Type B pancreatic cell (in vitro differentiated cells): ENCODE results near the gene ATF7IP2. TPM values are rescaled to one million over a fixed set of nuclear protein-coding genes. Genes with fewer than 3 reads are reported as not detected.
A peak's percentile ranks its signal among the peaks of the same experiment; 100 is the strongest.
"Not testable (repeated sequence)": the region's sequence is repeated elsewhere in the genome, so short reads cannot be mapped to it uniquely, and the experiment has no call there.

ENCODE experiments used
- DNase-seq: peaks from one replicate; pipeline ENCODE4 v3.0.0; 2021; ENCODE audit warnings: mixed read lengths; ENCODE audit not compliant: unreplicated experiment; ENCODE audit errors: extremely low spot score
- H3K27ac Mint-ChIP-seq: 2 replicates; pipeline ENCODE4 v1.8.0; 2021; ENCODE audit warnings: mild to moderate bottlenecking, mixed read lengths
- H3K27me3 Mint-ChIP-seq: 2 replicates; pipeline ENCODE4 v1.8.0; 2021; ENCODE audit warnings: mixed read lengths
- H3K36me3 Mint-ChIP-seq: 2 replicates; pipeline ENCODE4 v1.8.0; 2021; ENCODE audit warnings: mixed read lengths
- H3K4me1 Mint-ChIP-seq: one replicate; pipeline ENCODE4 v1.8.0; 2021; ENCODE audit warnings: mixed read lengths; ENCODE audit not compliant: unreplicated experiment
- H3K4me3 Mint-ChIP-seq: 2 replicates; pipeline ENCODE4 v1.8.0; 2021; ENCODE audit warnings: mild to moderate bottlenecking, mixed read lengths
- H3K9me3 Mint-ChIP-seq: 2 replicates; pipeline ENCODE4 v1.8.0; 2021; ENCODE audit warnings: mixed read lengths
- CTCF ChIP-seq: fragments of 200-600 bp; sonication (generic); conservative IDR thresholded peaks from 2 replicates; pipeline ENCODE4 v1.5.0; 2021; ENCODE audit warnings: antibody characterized with exemption, mild to moderate bottlenecking
- total RNA-seq: library from RNA; stranded (reverse); gene quantifications from 2 replicates; pipeline ENCODE4 v1.2.1, GENCODE V29; 2021; ENCODE audit warnings: low replicate concordance

Gene ATF7IP2
- total RNA-seq, 1 donor from 2014 or later: 27.5 TPM

GRCh38 chr16:10421596-10421995 is 35.7 kb downstream of the ATF7IP2 start:
- peaks cover 42% of the 10 kb centered on the region for H3K36me3 Mint-ChIP-seq

DNA sequence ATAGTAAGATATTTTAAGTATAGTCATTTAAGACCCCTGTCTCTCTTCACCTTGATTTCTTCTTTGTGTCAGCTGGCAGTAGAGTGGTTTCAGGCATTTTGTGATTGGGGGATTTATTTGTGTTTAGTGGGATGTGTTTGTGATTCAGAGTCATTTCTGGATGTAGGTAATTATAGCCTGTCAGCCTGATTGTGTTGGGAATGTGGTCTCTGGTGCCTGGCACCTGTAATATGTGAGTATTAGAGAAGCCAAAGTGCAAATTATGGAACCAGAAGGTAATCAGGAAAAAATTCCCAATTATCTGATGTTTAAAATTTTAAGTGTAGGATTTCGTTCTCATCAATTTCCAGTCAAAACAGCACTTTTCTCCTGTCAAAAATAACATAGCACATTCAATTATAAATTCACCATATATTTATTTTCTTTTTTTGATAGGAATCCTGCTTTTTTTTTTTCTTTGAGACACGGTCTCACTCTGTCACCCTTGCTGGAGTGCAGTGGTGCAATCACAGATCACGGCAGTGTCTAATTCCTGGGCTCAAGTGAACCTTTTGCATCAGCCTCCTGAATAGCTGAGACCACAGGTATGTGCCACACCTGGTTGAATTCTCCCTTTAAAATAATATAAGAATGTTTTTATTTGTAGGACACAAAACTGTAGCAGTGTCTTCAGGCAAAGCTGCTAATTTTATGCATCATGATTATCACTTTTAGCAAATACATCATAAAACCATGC is 42.7 kb downstream of the ATF7IP2 start:
- no peak for DNase-seq
- Mint-ChIP-seq H3K4me1 (no peaks in the 10 kb centered on the region), H3K27me3 (no peaks in the 10 kb centered on the region), H3K9me3 (no peaks in the 10 kb centered on the region), H3K27ac (peak overlapping the region; percentile 65), H3K36me3 (peaks cover 13% of the 10 kb centered on the region), H3K4me3 (no peak overlapping the region)
- TF ChIP-seq CTCF: no peak

More at GRCh38 chr16:10421596-10421995, 35.7 kb downstream of the ATF7IP2 start:
- Mint-ChIP-seq H3K4me3 (no peak overlapping the region), H3K27ac (no peak overlapping the region), H3K4me1 (no peaks in the 10 kb centered on the region), H3K9me3 (peaks cover 4% of the 10 kb centered on the region), H3K27me3 (no peaks in the 10 kb centered on the region)
- no peak for TF ChIP-seq CTCF
- no peak for DNase-seq

- not testable (repeated sequence) for DNase-seq, H3K4me1 Mint-ChIP-seq
Observed at GRCh38 chr16:10429299-10429969, 43.6 kb downstream of the ATF7IP2 start.

DNA sequence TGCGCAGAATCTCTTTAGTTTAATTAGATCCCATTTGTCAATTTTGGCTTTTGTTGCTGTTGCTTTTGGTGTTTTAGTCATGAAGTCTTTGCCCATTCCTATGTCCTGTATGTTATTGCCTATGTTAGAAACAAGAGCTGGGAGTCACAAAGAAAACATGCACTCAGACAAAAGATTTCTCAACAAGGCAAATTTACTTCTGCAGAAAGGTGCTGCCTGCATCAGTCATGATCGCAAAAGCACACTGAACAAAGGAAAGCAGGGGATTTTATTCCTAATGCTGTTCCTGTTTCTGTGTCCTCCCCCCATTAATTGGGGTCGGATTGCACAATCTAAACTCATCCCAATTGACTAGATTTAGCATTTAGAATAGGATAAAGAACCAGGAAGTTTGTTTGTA is 55.9 kb downstream of the ATF7IP2 start:
- Mint-ChIP-seq H3K27me3 (no peaks in the 10 kb centered on the region), H3K4me3 (no peak overlapping the region), H3K4me1 (no peaks in the 10 kb centered on the region), H3K9me3 (peaks cover 10% of the 10 kb centered on the region), H3K36me3 (peaks cover 55% of the 10 kb centered on the region), H3K27ac (no peak overlapping the region)
- TF ChIP-seq CTCF: no peak
- no peak for DNase-seq

More at GRCh38 chr16:10429299-10429969, 43.6 kb downstream of the ATF7IP2 start:
- H3K27me3 Mint-ChIP-seq, H3K4me3 Mint-ChIP-seq, H3K9me3 Mint-ChIP-seq: not testable (repeated sequence)
- Mint-ChIP-seq H3K36me3 (peaks cover 16% of the 10 kb centered on the region), H3K27ac (peak overlapping the region; percentile 65)

GRCh38 chr16:10447289-10447688 is 61.4 kb downstream of the ATF7IP2 start:
- no peak for TF ChIP-seq CTCF
- H3K4me3 Mint-ChIP-seq: no peak overlapping the region
- no peak for DNase-seq
- H3K4me1 Mint-ChIP-seq: no peaks in the 10 kb centered on the region
- no peaks in the 10 kb centered on the region for H3K9me3 Mint-ChIP-seq
- peaks cover 83% of the 10 kb centered on the region for H3K36me3 Mint-ChIP-seq
- H3K27me3 Mint-ChIP-seq: no peaks in the 10 kb centered on the region
- H3K27ac Mint-ChIP-seq: no peak overlapping the region

- H3K36me3 Mint-ChIP-seq: peaks cover 62% of the 10 kb centered on the region
- not testable (repeated sequence) for H3K9me3 Mint-ChIP-seq
Observed at GRCh38 chr16:10452208-10453158, 66.6 kb downstream of the ATF7IP2 start.

More at GRCh38 chr16:10452208-10453158, 66.6 kb downstream of the ATF7IP2 start:
- H3K4me3 Mint-ChIP-seq, H3K27ac Mint-ChIP-seq, H3K27me3 Mint-ChIP-seq, DNase-seq, H3K4me1 Mint-ChIP-seq: not testable (repeated sequence)
